DOHH2 (cell line): ENCODE measurements around the gene WDR49.

Experiments used
- CTCF ChIP-seq: fragments of 200-600 bp; sonication (generic); IDR thresholded peaks from one replicate; pipeline ENCODE4 v1.5.1; 2014; ENCODE audit warnings: antibody characterized with exemption, mild to moderate bottlenecking, low read depth, low read length; ENCODE audit not compliant: poor library complexity, severe bottlenecking
- EZH2phosphoT487 ChIP-seq: fragments of 200-600 bp; sonication (generic); IDR thresholded peaks from 2 replicates; pipeline ENCODE4 v1.6.1; 2017; ENCODE audit warnings: borderline replicate concordance, mild to moderate bottlenecking, antibody characterized with exemption, low read length, moderate library complexity, mixed read lengths

- no peak for TF ChIP-seq CTCF
- TF ChIP-seq EZH2phosphoT487, result no peak
These were observed 115.7 kb downstream of the WDR49 start for GRCh38 chr3:167538081-167538480.
